HepG2 (cell line): ENCODE measurements around the gene ZFAND3. TPM values are rescaled to one million over a fixed set of nuclear protein-coding genes. Genes with fewer than 3 reads are reported as not detected.

ENCODE experiments used
- CBX2 ChIP-seq, 2 experiments: fragments of 200-600 bp in 1 of 2; sonication (generic); formaldehyde crosslinking in 1 of 2; IDR thresholded peaks; 2 replicates each; pipeline versions ENCODE4 v1.7.0 to v1.8.1; 2018 to 2022; ENCODE audit warnings: low read depth in 2 of 2, low read length in 1 of 2, mild to moderate bottlenecking in 1 of 2, missing genetic modification reagents in 1 of 2
- DPF2 ChIP-seq: sonication (generic); formaldehyde crosslinking; IDR thresholded peaks from 2 replicates; pipeline ENCODE4 v1.4.0; 2020; ENCODE audit warnings: mild to moderate bottlenecking, low read depth, missing genetic modification reagents, borderline replicate concordance
- KLF12 ChIP-seq: sonication (generic); formaldehyde crosslinking; IDR thresholded peaks from 2 replicates; pipeline ENCODE4 v1.4.0; 2020; ENCODE audit warnings: missing genetic modification reagents, borderline replicate concordance
- SALL1 ChIP-seq: sonication (generic); formaldehyde crosslinking; IDR thresholded peaks from 2 replicates; pipeline ENCODE4 v1.8.0; 2022; ENCODE audit warnings: mild to moderate bottlenecking, missing genetic modification reagents
- TCF7 ChIP-seq: sonication (generic); IDR thresholded peaks from 2 replicates; pipeline ENCODE4 v1.6.1; 2016; ENCODE audit warnings: antibody characterized with exemption, low read depth
- THAP7 ChIP-seq: sonication (generic); formaldehyde crosslinking; IDR thresholded peaks from 2 replicates; pipeline ENCODE4 v1.8.1; 2023; ENCODE audit warnings: mild to moderate bottlenecking, missing genetic modification reagents
- ZBTB14 ChIP-seq: sonication (generic); formaldehyde crosslinking; IDR thresholded peaks from 2 replicates; pipeline ENCODE4 v1.4.0; 2020; ENCODE audit warnings: missing genetic modification reagents
- ZNF138 ChIP-seq: sonication (generic); formaldehyde crosslinking; IDR thresholded peaks from 2 replicates; pipeline ENCODE4 v1.5.0; 2020; ENCODE audit warnings: mild to moderate bottlenecking, low read depth, missing genetic modification reagents
- ZNF234 ChIP-seq: sonication (generic); formaldehyde crosslinking; conservative IDR thresholded peaks from 2 replicates; pipeline ENCODE4 v1.5.1; 2020; ENCODE audit warnings: mild to moderate bottlenecking, missing genetic modification reagents
- ZNF24 ChIP-seq: fragments of 450-650 bp; IDR thresholded peaks from 2 replicates; pipeline ENCODE4 v1.6.1; 2017; ENCODE audit warnings: antibody characterized with exemption, mild to moderate bottlenecking
- ZNF550 ChIP-seq: sonication (generic); formaldehyde crosslinking; IDR thresholded peaks from 2 replicates; pipeline ENCODE4 v1.4.0; 2020; ENCODE audit warnings: mild to moderate bottlenecking, missing genetic modification reagents, borderline replicate concordance
- ZNF552 ChIP-seq: sonication (generic); formaldehyde crosslinking; IDR thresholded peaks from 2 replicates; pipeline ENCODE4 v1.9.0; 2022; ENCODE audit warnings: missing genetic modification reagents, mild to moderate bottlenecking, borderline replicate concordance
- ZNF879 ChIP-seq: sonication (generic); formaldehyde crosslinking; IDR thresholded peaks from 2 replicates; pipeline ENCODE4 v1.8.1; 2023; ENCODE audit warnings: missing genetic modification reagents
- polyA plus RNA-seq, 8 experiments: library from polyadenylated mRNA; depleted of rRNA in 3 of 8; stranded (reverse) in 7 of 8; unstranded in 1 of 8; fragments of >200 nt; fragmentation: Illumina TruSeq in 4 of 8; extraction: Trizol in 4 of 8; gene quantifications; 2 replicates each; pipeline versions ENCODE4 v1.2.1 to v1.2.3, GENCODE V29; 2011 to 2016; ENCODE audit warnings: low read depth in 4 of 8, missing spikeins in 1 of 8, mixed read lengths in 1 of 8; ENCODE audit not compliant: insufficient read depth in 1 of 8
- total RNA-seq, 5 experiments: library from RNA; depleted of rRNA; stranded (reverse); fragments of >200 nt; fragmentation: Illumina TruSeq; extraction: Trizol; gene quantifications; 2 replicates each; pipeline ENCODE4 v1.2.3, GENCODE V29; 2016; ENCODE audit warnings: low read depth in 1 of 5
- TF ChIP-seq, protein P1 (sequence below): sonication (generic); formaldehyde crosslinking; IDR thresholded peaks from 2 replicates; pipeline ENCODE4 v1.4.0; 2020; ENCODE audit warnings: missing genetic modification reagents, borderline replicate concordance
- TF ChIP-seq, protein P2 (sequence below): sonication (generic); formaldehyde crosslinking; IDR thresholded peaks from 2 replicates; pipeline ENCODE4 v1.4.0; 2020; ENCODE audit warnings: missing genetic modification reagents
- TF ChIP-seq, protein P3 (sequence below): sonication (generic); formaldehyde crosslinking; IDR thresholded peaks from 2 replicates; pipeline ENCODE4 v1.8.1; 2022; ENCODE audit warnings: low read depth, mild to moderate bottlenecking, missing genetic modification reagents

The ZFAND3 gene
- total and polyA plus RNA-seq, 2 of the 13 experiments (the other 11 are each of a cell fraction or from before 2014, with no cell fraction given) = 16.4 to 17.1 TPM

DNA sequence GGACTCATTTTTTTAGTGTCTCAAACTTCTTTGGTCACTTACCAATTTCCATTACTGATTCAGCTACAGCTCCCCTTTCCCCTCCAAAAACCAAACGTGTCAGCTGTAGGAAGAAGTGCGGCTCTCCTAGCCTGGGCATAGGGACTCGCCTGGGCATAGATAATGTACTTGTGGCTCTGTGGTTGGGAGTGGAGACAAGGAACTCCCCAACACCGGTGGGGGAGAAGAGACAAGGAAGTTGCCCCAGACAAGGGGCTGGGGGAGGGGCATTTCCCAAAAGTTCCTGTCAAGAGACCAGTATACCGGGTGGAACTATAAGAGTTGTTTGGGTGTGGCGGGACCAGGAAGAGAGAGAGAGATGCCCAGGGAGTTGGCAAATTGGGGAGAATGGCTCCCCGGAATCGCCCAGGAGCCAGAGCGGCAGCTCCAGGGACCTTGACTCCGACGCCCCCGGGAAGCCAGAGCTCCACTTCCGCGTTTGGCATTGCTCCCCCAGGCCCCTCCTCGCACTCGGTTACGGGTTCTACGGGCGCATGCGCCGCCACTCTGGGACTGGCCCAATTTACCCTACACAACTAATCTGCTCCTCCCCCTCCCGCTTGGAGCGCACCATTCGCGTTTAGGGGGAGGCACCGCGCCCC is 871 bp upstream of the ZFAND3 start (continued):
- 0 out of 2 replicates have a peak, but pooled peaks have one; percentile 54 for TF ChIP-seq KLF12 (CRISPR knock-in tag)
- TF ChIP-seq TCF7 = no peak; the same call in 1 of the 2 replicates
- TF ChIP-seq ZNF552 (CRISPR knock-in tag) = no peak
- TF ChIP-seq ZNF24 = no peak
- peak; percentile 11; the same call in 1 of the 2 replicates for TF ChIP-seq ZNF138 (CRISPR knock-in tag)
- no peak for TF ChIP-seq ZBTB14 (CRISPR knock-in tag)
- peak; percentile 91 for TF ChIP-seq THAP7 (CRISPR knock-in tag)
- no peak for TF ChIP-seq CBX2 (IDR thresholded peaks at IDR 0.05; ENCODE audit: low read depth, low read length)
- no peak for TF ChIP-seq CBX2 (CRISPR knock-in tag; IDR thresholded peaks at IDR 0.05; ENCODE audit: low read depth)
- TF ChIP-seq ZNF234 (CRISPR knock-in tag) = no peak
- TF ChIP-seq, protein P1, sequence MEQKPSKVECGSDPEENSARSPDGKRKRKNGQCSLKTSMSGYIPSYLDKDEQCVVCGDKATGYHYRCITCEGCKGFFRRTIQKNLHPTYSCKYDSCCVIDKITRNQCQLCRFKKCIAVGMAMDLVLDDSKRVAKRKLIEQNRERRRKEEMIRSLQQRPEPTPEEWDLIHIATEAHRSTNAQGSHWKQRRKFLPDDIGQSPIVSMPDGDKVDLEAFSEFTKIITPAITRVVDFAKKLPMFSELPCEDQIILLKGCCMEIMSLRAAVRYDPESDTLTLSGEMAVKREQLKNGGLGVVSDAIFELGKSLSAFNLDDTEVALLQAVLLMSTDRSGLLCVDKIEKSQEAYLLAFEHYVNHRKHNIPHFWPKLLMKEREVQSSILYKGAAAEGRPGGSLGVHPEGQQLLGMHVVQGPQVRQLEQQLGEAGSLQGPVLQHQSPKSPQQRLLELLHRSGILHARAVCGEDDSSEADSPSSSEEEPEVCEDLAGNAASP (CRISPR knock-in tag) = no peak; the same call in 1 of the 2 replicates
- TF ChIP-seq, protein P2, sequence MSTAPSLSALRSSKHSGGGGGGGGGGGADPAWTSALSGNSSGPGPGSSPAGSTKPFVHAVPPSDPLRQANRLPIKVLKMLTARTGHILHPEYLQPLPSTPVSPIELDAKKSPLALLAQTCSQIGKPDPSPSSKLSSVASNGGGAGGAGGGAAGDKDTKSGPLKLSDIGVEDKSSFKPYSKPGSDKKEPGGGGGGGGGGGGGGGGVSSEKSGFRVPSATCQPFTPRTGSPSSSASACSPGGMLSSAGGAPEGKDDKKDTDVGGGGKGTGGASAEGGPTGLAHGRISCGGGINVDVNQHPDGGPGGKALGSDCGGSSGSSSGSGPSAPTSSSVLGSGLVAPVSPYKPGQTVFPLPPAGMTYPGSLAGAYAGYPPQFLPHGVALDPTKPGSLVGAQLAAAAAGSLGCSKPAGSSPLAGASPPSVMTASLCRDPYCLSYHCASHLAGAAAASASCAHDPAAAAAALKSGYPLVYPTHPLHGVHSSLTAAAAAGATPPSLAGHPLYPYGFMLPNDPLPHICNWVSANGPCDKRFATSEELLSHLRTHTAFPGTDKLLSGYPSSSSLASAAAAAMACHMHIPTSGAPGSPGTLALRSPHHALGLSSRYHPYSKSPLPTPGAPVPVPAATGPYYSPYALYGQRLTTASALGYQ = peak; percentile 34
- TF ChIP-seq ZNF550 (CRISPR knock-in tag) = 0 out of 2 replicates have a peak, but pooled peaks have one; percentile 19
- TF ChIP-seq, protein P3, sequence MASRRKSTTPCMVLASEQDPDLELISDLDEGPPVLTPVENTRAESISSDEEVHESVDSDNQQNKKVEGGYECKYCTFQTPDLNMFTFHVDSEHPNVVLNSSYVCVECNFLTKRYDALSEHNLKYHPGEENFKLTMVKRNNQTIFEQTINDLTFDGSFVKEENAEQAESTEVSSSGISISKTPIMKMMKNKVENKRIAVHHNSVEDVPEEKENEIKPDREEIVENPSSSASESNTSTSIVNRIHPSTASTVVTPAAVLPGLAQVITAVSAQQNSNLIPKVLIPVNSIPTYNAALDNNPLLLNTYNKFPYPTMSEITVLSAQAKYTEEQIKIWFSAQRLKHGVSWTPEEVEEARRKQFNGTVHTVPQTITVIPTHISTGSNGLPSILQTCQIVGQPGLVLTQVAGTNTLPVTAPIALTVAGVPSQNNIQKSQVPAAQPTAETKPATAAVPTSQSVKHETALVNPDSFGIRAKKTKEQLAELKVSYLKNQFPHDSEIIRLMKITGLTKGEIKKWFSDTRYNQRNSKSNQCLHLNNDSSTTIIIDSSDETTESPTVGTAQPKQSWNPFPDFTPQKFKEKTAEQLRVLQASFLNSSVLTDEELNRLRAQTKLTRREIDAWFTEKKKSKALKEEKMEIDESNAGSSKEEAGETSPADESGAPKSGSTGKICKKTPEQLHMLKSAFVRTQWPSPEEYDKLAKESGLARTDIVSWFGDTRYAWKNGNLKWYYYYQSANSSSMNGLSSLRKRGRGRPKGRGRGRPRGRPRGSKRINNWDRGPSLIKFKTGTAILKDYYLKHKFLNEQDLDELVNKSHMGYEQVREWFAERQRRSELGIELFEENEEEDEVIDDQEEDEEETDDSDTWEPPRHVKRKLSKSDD (CRISPR knock-in tag) = peak; percentile 52; the same call in 1 of the 2 replicates
- TF ChIP-seq SALL1 = no peak
- TF ChIP-seq ZNF879 (CRISPR knock-in tag) = 0 out of 2 replicates have a peak, but pooled peaks have one; percentile 56
- TF ChIP-seq DPF2 (CRISPR knock-in tag) = no peak
